Breast epithelium (tissue), 4 donors: ENCODE data around the gene MBTPS1. TPM values are rescaled to one million over a fixed set of nuclear protein-coding genes. Genes with fewer than 3 reads are reported as not detected.

Source experiments
- DNase-seq, 2 donors: peaks; one replicate each; pipeline ENCODE4 v3.0.0-alpha.2; 2019; ENCODE audit warnings: low spot score in 2 of 2
- H3K27ac ChIP-seq, 2 donors: fragments of 200-600 bp; sonication (generic) in 1 of 2; one replicate each; pipeline ENCODE4 v1.5.1; 2016 to 2019; ENCODE audit warnings: mild to moderate bottlenecking in 1 of 2
- H3K27me3 ChIP-seq, 2 donors: fragments of 200-600 bp; sonication (generic) in 1 of 2; one replicate each; pipeline versions ENCODE4 v1.5.1 to v1.6.0; 2017 to 2019; ENCODE audit warnings: control low read depth in 1 of 2, mild to moderate bottlenecking in 1 of 2
- H3K36me3 ChIP-seq: fragments of 200-600 bp; one replicate; pipeline ENCODE4 v1.5.1; 2019
- H3K4me1 ChIP-seq, 2 donors: fragments of 200-600 bp; sonication (generic); one replicate each; pipeline ENCODE4 v1.5.1; 2016 to 2019; ENCODE audit warnings: control low read depth in 1 of 2
- H3K4me3 ChIP-seq, 3 donors: fragments of 200-600 bp; sonication (generic); 1 replicate in 2 of 3; 2 replicates in 1 of 3; pipeline ENCODE4 v1.5.1; 2016 to 2019; ENCODE audit warnings: mild to moderate bottlenecking in 3 of 3, moderate library complexity in 2 of 3
- H3K9me3 ChIP-seq, 2 donors: fragments of 200-600 bp; sonication (generic) in 1 of 2; one replicate each; pipeline ENCODE4 v1.5.1; 2016 to 2019; ENCODE audit warnings: control low read depth in 1 of 2
- POLR2A ChIP-seq: fragments of 450-650 bp; IDR thresholded peaks from one replicate; pipeline ENCODE4 v1.6.1; 2016; ENCODE audit warnings: antibody characterized with exemption, mild to moderate bottlenecking, moderate library complexity
- POLR2AphosphoS5 ChIP-seq, 3 donors: sonication (generic); formaldehyde crosslinking; IDR thresholded peaks; one replicate each; pipeline ENCODE4 v1.6.1; 2017; ENCODE audit warnings: antibody characterized with exemption in 3 of 3
- intact Hi-C: fragments of 100-400 bp; cut with DNase I; formaldehyde crosslinking; loops from one replicate; pipeline ENCODE4 v1.15.1; 2023; ENCODE audit warnings: low total_unique reads
- total RNA-seq, 3 donors: library from RNA; depleted of rRNA; stranded (reverse); fragments of >200 nt; gene quantifications; one replicate each; pipeline ENCODE4 v1.1.0, GENCODE V29; 2016
- TF ChIP-seq, protein P1 (sequence below), 3 donors: fragments of 450-650 bp; IDR thresholded peaks; one replicate each; pipeline ENCODE4 v1.5.1; 2016 to 2017; ENCODE audit warnings: antibody characterized with exemption in 3 of 3, mild to moderate bottlenecking in 3 of 3, moderate library complexity in 3 of 3

MBTPS1 gene
- total RNA-seq, 3 donors from 2014 or later = 95.4 to 142 (median 121) TPM

GRCh38 chr16:84061236-84061819, 55.4 kb downstream of the MBTPS1 start:
- no peaks in the 10 kb centered on the region for H3K27me3 ChIP-seq
- TF ChIP-seq POLR2AphosphoS5 (IDR thresholded peaks at IDR 0.05) = no peak
- TF ChIP-seq, protein P1, sequence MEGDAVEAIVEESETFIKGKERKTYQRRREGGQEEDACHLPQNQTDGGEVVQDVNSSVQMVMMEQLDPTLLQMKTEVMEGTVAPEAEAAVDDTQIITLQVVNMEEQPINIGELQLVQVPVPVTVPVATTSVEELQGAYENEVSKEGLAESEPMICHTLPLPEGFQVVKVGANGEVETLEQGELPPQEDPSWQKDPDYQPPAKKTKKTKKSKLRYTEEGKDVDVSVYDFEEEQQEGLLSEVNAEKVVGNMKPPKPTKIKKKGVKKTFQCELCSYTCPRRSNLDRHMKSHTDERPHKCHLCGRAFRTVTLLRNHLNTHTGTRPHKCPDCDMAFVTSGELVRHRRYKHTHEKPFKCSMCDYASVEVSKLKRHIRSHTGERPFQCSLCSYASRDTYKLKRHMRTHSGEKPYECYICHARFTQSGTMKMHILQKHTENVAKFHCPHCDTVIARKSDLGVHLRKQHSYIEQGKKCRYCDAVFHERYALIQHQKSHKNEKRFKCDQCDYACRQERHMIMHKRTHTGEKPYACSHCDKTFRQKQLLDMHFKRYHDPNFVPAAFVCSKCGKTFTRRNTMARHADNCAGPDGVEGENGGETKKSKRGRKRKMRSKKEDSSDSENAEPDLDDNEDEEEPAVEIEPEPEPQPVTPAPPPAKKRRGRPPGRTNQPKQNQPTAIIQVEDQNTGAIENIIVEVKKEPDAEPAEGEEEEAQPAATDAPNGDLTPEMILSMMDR (IDR thresholded peaks at IDR 0.05) = no peak
- TF ChIP-seq POLR2A = no peak
- H3K27ac ChIP-seq = no peak overlapping the region
- H3K36me3 ChIP-seq = peaks cover 12% of the 10 kb centered on the region
- no peak for DNase-seq
- intact Hi-C loops = loop anchor here (10.0 kb wide), 1 partner anchor 877 kb away; no protein-coding TSS in a partner anchor
- no peaks in the 10 kb centered on the region for H3K4me1 ChIP-seq
- no peak overlapping the region for H3K4me3 ChIP-seq
- no peaks in the 10 kb centered on the region for H3K9me3 ChIP-seq

- Histone ChIP-seq H3K4me3 (no peak overlapping the region), H3K9me3 (no peaks in the 10 kb centered on the region), H3K36me3 (peaks cover 12% of the 10 kb centered on the region), H3K27ac (no peak overlapping the region), H3K4me1 (no peaks in the 10 kb centered on the region), H3K27me3 (no peaks in the 10 kb centered on the region)
- intact Hi-C loops = loop anchor here (10.0 kb wide), 1 partner anchor 875 kb away; no protein-coding TSS in a partner anchor
- TF ChIP-seq POLR2AphosphoS5 (IDR thresholded peaks at IDR 0.05) = no peak
- TF ChIP-seq POLR2A = no peak
- TF ChIP-seq, protein P1 (IDR thresholded peaks at IDR 0.05) = no peak
- DNase-seq = no peak
These were observed 56.5 kb downstream of the MBTPS1 start for GRCh38 chr16:84059946-84060901.

DNA sequence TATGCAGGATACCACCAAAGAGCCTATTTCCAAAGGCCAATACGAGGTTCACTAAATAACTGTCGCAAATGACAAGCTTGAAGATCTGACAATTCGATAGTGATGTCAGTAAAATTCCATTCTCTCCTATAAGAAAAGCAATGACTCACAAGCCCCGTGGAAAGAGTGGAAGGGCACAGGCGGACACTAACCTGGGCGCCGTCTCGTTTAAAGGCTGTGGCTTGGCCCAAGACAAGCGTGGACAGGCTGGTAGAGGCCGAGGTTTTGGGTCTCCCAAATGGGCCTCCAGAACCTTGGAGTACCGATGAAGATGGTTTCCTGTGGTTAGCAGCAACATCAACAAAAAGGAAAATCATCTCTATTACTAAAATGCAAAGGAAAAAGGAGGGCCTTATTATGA, 57.6 kb downstream of the MBTPS1 start:
- H3K9me3 ChIP-seq = no peaks in the 10 kb centered on the region
- H3K4me3 ChIP-seq = no peak overlapping the region
- H3K4me1 ChIP-seq = no peaks in the 10 kb centered on the region
- no peak overlapping the region for H3K27ac ChIP-seq
- H3K36me3 ChIP-seq = peaks cover 12% of the 10 kb centered on the region
- H3K27me3 ChIP-seq = no peaks in the 10 kb centered on the region
- TF ChIP-seq POLR2A (no peak), POLR2AphosphoS5 (IDR thresholded peaks at IDR 0.05) (no peak)
- TF ChIP-seq, protein P1 (IDR thresholded peaks at IDR 0.05) = no peak
- no peak for DNase-seq
- intact Hi-C loops = no loop called here

GRCh38 chr16:84058664-84059063, 58.1 kb downstream of the MBTPS1 start:
- TF ChIP-seq POLR2A = no peak
- TF ChIP-seq, protein P1 (IDR thresholded peaks at IDR 0.05) = no peak
- TF ChIP-seq POLR2AphosphoS5 (IDR thresholded peaks at IDR 0.05) = no peak
- no peak for DNase-seq
- H3K4me1 ChIP-seq = no peaks in the 10 kb centered on the region
- H3K4me3 ChIP-seq = no peak overlapping the region
- no peaks in the 10 kb centered on the region for H3K27me3 ChIP-seq
- no peaks in the 10 kb centered on the region for H3K9me3 ChIP-seq
- H3K36me3 ChIP-seq = peaks cover 12% of the 10 kb centered on the region
- intact Hi-C loops = no loop called here
- no peak overlapping the region for H3K27ac ChIP-seq

DNA sequence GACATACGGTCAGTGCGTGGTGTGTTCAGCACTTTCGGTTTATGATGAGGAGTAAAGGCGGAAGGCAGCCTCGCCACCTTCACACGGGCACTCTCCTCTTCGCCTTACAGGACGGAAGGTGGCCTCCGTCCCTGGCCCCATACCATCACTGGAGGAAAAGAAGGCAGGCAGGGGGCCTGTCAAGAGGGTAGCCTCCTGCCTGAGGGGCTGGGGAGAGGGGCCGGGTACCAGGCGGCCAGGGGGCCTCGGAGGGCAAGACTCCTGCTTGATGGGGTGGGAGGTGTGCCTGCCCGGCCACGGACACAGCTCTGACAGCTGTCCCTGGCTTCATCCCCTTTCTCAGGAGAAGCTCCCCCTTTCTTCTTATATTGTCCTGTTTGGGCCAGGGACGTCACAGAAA, 58.5 kb downstream of the MBTPS1 start:
- Histone ChIP-seq H3K9me3 (no peaks in the 10 kb centered on the region), H3K27ac (no peak overlapping the region), H3K27me3 (no peaks in the 10 kb centered on the region), H3K4me1 (no peaks in the 10 kb centered on the region), H3K4me3 (no peak overlapping the region), H3K36me3 (peaks cover 12% of the 10 kb centered on the region)
- no peak for DNase-seq
- TF ChIP-seq POLR2AphosphoS5 (IDR thresholded peaks at IDR 0.05) (no peak), POLR2A (no peak)
- TF ChIP-seq, protein P1 (IDR thresholded peaks at IDR 0.05) = no peak
- intact Hi-C loops = no loop called here
